Endometrial microvascular endothelial cells (primary cell): Measurements from ENCODE around the gene OR1M1. TPM values are rescaled to one million over a fixed set of nuclear protein-coding genes. Genes with fewer than 3 reads are reported as not detected.

Experiments
- total RNA-seq: library from RNA; depleted of rRNA; stranded (reverse); fragments of >200 nt; gene quantifications from one replicate; pipeline ENCODE4 v1.2.3, GENCODE V29; 2015; ENCODE audit errors: inconsistent ontology term

OR1M1 gene
- total RNA-seq, 1 donor from 2014 or later = not detected

Other genes with a start within 250 kb of the OR1M1 start
- gene MUC16, start 76.7 kb upstream of the OR1M1 start, total RNA-seq = not detected
- gene OR7G2, start 20.4 kb downstream of the OR1M1 start, total RNA-seq = not detected
- not detected for gene OR7G1, start 28.7 kb downstream of the OR1M1 start, total RNA-seq
- not detected for gene OR7G3, start 39.9 kb downstream of the OR1M1 start, total RNA-seq
- 26.4 TPM for gene ZNF317, start 53.3 kb downstream of the OR1M1 start, total RNA-seq
- not detected for gene OR7D2, start 91.9 kb downstream of the OR1M1 start, total RNA-seq
- gene OR7D4, start 132.5 kb downstream of the OR1M1 start, total RNA-seq = not detected
- gene OR7E24, start 163.9 kb downstream of the OR1M1 start, total RNA-seq = not detected
- gene ZNF699, start 222.8 kb downstream of the OR1M1 start, total RNA-seq = 8.9 TPM
- 5.9 TPM for gene ZNF559, start 237.1 kb downstream of the OR1M1 start, total RNA-seq